GM15510 (cell line): ENCODE results near the gene SLC43A1.

Source experiments
- POLR2A ChIP-seq: IDR thresholded peaks from 3 replicates; pipeline ENCODE4 v1.6.1; 2011; ENCODE audit warnings: borderline replicate concordance; ENCODE audit not compliant: insufficient read length; ENCODE audit errors: extremely low read depth

Gene SLC43A1

DNA sequence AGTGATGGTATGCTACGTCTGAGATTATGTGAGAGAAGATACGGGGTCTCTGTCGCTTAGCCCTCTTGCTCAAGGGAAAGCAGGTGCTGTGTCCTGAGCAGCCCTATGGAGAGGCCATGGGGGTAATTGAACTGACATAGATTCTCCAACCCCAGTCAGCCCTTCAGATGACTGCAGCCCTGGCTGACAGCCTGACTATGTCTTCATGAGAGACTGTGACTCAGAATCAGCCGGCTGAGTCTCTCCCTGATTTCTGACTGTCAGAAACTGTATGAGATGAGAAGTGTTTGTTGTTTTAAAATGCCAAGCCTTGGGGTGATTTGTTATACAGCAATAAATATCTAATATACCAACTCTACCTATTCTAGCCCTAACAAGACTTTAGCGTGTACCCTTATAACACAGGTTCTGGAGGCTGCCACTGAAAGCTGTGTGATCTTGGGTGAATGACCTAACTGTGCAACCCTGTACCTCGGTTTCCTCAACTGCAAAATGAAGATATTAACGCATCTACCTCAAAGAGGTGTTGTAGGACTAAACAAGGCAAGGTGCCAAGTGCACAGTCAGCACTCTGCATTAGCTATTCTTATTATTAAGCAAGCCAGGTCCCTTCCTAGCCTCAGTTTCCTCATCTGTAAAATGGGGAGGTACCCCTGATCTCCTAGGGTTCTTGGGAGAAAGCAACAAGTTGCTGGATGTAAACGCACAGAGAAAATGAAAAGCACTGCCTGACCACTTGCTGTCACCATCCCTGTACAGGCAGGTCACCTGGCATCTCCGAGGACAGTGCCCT lies 24.9 kb downstream of the SLC43A1 start:
- no peak for TF ChIP-seq POLR2A

DNA sequence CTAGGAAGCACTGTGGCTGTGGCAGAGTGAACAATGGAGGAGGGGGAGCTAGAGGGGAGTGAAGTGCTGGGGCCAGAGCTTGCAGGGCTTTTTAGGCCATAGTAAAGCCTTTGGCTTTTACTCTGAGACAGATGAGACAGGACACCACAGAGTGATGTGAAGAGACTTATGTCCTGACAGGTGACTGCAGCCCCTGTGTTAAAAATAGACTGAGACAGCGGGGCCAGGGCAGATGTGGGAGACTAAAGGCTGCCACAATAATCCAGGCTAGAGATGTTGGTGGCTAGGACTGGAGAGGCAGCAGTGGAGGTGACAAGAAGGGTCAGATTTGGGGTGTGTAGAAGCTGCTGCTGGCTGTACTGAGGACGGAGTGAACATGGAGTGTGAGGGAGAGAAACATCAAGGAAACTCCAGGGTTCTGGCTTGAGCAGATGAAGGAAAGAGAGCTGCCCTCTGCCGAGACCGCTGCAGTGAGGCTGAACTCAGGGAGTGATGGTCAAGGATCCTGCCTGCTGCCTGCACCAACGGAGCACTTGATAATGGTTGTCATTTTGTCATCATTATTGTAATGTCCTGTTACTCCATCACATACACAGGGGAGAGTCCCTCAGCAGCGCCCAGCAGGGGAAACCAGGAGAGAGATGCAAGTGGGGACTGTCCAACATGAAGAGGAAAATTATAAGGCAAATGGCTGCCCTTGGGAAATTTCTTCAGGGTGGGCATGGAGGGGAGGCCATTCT lies 27.4 kb downstream of the SLC43A1 start:
- no peak for TF ChIP-seq POLR2A

DNA sequence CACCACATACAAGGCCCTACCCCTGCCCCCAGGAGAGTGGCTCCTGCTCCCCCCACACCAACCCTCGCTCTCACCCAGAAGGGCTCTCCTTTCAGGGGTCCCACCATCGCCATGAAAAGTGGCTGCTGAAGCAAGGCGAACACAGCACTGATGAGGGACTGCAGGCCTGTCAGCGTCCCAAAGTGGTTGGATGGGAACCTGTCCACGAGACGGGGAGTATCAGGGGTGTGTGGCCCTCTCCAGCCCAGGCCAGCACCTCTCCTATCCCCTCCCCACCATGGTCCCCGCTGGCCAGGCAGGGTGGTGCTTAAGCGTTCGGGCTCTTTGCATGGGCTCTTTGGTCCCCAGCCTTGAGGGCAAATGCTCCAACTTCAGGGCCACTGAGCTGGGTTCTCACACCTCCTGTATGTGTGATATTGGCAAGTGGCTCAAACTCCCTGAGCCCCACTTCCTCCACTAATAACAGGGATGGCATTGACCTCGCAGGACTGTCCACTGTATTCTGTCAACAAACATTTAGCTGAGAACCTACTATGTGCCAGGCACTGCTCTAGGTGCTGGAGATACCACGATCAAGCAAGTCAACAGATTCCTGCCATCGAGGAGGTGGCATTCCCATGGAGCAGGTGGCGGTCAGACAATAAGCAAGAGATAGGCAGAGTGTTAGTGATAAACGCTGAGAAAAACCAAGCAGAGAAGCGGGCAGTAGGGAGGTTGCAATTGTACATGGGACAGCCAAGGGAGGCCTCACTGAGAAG lies 28.3 kb downstream of the SLC43A1 start:
- no peak for TF ChIP-seq POLR2A

DNA sequence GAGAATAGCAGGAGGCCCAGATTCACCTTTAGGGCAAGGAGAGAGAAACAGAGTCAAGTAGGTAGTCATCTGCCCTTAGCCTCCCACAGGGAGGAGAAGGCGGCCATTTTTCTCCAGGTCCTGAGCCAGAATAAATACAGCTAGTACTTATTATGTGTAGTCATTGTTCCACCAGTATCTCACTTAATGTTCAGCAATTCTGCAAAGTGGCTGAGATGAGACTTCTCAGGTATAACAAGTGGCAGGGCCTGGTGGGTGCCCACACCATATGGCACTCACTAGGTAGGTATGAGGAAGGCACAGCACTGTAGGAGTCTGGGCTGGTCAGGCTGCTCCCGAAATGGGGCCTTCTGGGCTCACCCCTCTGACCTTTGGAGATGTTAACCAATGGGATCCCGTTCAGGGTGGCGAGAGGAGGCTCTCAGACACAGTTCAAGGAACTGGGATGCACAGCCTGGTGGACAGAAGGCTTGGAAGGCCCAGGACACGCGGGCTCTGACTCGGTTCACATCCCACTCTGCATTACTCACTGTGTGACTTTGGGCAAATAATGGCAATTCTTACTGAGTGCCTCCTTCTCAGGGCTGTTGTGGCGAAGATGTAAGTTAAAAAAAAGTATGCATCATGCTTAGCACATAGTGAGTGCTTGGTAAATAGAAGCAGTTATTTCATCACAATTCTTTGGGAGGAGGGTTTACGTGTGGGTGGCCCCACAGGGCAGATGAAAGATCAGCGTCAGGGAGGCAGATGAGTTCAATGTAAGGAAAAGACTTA lies 30.1 kb downstream of the SLC43A1 start:
- TF ChIP-seq POLR2A, result no peak

DNA sequence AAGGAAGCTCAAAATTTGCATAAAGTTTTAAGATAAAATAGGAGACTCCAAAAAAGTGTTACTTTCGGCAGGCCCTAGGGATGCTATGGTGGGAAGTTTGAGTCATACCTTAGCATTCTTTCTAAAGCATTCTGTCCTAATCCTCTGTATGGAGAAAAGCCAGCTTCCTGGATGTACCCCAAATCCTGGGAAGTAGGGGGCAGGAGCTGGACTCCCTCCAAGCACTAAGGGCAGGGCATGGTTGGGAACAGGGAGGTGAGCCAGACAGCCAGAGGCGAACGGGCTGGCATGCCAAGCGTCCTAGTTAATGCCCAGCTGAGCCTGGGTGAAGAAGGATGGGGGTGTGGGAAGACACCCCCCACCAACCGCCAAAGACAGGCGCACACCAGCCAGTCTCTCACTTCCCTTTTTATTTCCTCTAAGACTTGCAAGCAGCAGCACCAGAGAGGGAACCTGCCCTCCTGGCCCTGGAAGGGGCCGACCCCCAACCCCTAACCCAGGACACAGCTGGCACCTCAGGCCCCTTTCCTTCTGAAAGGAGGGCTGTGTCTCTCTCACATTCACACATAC lies 31.3 kb downstream of the SLC43A1 start:
- no peak for TF ChIP-seq POLR2A

DNA sequence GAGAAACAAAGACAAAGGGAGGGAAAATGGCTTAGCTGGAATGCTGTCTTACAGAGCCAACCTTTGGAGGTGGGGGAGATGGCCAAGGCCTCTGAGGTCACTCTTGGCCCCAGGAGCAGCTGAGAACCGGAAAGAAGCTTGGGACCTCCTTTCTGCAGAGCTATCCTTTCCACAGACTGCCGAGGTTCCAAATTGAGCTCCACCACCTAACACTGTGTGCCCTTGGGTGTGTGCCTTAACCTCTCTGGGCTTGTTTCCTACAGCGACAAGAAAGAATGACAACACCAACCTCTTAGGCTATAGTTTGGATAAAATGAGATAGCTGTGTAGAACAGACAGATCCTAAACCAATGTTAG lies 32.0 kb downstream of the SLC43A1 start:
- TF ChIP-seq POLR2A, result no peak

DNA sequence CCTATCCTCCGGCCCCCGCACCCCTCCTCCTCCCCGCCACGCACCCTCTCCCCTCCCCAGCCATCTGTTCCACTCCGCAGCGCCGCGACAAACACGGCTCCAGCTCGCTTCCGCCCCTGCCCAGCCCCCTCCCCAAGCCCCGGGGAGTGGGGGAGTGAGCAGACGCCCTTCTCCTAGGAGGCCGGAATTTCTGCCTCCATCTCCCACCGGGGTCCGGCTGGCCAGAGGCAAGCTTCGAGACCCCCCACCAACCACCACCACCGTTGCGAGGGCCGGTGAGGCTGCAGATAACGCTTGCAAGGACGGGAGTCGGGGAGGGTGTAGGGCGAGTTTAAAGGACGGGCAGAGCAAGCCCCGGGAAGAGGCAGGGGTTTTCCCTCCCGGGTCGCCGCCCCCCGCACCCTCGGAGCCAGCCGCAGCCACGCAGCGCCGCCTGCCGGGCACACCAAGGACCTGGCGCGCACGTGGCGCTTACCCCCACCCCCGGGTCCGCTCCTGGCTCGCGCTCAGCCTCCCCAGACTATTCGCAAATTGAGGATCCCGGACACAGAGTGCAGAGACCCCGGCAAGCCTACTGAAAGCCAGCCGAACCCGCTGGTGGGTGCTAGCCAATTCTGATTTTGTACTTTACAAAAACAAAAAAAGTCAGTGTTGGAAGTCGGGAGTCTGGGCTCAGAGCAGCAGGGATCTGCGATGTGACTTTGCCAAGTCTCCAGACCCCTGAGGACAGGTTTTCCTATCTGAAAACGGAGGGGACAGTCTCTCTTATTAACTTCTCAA lies 32.5 kb downstream of the SLC43A1 start:
- TF ChIP-seq POLR2A, result no peak

DNA sequence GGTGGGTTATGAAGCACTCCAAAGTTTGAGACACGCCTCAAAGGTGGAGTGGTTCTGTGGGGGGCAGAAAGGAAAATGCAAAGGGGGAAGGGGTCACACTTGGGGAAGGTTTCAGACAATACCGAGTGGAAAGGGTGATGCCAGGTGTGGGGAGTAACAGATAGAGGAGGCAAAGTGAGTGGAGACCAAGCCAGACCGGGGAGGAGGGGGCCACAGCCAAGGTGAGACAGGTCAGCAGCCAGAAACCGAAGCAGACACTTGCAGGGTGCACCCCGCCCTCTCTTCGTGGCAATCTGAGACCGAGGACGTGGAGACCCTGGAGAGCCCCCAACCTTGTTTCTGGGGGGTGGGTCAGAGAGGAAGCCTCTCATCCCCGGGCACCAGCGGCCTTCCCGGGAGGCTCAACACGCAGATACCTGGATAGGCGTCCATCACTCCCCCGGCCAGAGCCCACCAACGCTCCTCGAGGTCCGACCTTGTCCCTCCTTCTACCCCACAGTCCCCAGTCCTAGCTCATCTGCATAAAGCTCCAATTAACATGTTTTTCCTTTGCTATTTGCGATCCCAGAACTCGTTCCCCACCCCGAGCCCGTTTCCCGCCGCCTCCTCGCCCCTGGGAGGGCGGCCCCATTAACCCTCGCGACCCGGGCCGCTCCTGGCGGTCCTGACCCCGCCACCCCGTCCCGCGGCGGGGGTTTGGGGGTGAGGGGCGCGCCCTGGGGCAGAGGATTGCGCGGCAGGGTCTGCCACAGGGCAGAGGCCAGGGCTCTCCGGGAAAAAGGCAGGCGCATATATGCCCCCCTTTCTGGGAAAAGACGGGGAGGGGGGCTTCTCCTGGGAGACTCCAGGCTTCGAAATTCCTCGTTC lies 33.4 kb downstream of the SLC43A1 start:
- TF ChIP-seq POLR2A, result no peak

DNA sequence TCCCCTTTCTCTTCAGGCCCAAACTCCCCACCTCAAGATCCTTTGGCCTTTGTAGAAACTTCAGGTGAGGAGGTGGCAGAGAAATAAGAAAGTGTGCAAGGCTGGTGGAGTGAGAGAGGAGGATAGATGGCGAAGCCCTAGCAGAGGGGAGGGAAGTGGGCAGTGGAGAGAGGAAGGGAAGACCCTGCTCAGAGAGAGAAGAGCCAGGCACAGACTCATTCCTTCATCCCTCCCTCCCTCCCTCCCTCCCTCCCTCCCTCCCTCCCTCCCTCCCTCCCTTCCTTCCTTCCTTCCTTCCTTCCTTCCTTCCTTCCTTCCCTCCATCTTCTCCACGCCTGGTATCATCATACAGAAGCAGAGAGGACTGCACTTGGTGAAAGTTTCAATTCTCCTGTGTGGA lies 34.2 kb downstream of the SLC43A1 start:
- no peak for TF ChIP-seq POLR2A

DNA sequence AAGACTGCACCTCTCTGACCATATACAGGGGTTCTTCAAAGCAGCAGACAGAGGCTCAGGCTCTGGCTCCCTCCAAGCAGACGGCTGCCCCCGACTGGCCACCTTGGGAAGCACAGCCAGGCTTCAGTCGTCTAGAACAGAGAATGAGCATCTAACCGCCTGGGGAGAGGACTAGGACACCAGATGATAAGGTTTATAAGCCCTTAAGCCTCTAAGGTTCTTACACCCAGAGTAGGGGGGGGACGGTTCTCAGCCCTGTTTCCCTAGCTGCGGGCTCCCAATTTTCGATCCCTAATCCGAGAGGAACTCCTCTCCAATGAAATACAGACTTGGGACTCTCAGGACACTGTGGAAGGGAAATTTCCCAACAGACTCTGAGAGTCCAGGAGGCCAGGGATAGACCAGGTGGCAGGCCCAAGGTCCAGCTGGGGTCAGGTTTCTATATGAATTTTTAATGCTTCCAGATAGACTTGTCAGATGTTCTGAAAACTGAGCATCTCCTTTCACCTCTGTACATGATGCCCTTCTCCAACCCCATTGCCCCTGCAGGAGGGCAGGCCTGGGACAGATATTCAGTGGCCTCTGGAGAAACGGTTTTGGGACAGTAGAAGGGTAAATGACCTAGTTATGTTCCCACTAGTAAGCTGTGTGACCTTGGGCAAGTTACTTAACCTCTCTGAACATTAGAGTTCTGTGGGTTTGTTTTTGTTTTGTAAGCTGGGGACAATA lies 34.9 kb downstream of the SLC43A1 start:
- TF ChIP-seq POLR2A, result no peak

DNA sequence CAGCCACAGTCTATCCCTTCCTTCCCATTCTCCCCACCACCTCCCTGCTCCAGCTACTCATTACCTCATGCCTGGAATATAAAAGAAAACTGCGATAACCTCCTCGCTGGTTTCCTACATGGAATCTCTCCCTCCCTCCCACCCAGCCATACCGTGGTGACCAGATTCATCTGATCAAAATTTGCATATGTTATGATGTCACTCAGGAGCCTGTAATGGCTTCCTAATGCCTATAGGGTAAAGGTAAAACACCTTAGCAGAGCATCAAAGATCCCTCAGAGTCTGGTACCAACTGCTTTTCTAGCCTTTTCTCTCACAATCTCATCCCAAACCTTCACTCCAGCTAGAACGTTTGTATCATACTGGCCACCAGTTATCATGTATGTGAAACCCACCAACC lies 35.6 kb downstream of the SLC43A1 start:
- TF ChIP-seq POLR2A, result no peak

DNA sequence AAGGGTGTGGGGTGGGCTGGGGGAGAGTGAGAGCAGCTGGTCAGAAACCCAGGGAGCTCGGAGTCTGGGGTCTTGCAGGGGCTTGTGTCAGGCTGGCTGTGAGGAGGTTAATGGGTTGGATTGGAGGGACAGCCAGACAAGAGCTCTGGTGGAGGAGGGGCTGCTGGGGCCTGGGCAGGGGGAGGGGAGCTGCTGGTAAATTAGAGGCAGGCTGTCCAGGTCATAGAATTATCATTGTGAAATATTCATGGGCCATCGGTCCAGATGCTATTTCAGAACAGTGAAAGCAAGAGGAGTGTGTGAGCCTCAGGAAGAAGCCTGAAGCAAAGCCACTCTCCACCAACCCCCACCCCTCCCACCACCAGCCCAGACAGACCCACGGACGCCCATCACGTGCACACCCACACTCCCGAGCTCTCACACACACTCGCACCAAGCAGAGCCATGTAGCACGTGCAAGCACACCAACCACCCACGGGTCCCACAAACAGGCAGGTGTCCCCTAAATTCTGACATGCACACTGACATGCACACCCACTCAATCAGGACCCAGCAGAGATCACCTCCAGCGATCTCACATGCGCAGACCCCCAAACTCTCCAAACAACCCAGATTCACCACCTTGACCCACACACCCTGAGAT lies 36.4 kb downstream of the SLC43A1 start:
- no peak for TF ChIP-seq POLR2A
